RCC 7860 (cell line): ENCODE results near the gene TRIM39.
"Not testable (repeated sequence)": the region's sequence is repeated elsewhere in the genome, so short reads cannot be mapped to it uniquely, and the experiment has no call there.

ENCODE experiments used
- DNase-seq: peaks from one replicate; pipeline ENCODE4 v3.0.0-alpha.2; 2015; ENCODE audit warnings: low spot score
- FAIRE-seq: peaks from 2 replicates; lab custom pipeline; 2012; peaks lifted over from hg19 to GRCh38; lab: Jason Lieb, UNC

TRIM39 gene

DNA sequence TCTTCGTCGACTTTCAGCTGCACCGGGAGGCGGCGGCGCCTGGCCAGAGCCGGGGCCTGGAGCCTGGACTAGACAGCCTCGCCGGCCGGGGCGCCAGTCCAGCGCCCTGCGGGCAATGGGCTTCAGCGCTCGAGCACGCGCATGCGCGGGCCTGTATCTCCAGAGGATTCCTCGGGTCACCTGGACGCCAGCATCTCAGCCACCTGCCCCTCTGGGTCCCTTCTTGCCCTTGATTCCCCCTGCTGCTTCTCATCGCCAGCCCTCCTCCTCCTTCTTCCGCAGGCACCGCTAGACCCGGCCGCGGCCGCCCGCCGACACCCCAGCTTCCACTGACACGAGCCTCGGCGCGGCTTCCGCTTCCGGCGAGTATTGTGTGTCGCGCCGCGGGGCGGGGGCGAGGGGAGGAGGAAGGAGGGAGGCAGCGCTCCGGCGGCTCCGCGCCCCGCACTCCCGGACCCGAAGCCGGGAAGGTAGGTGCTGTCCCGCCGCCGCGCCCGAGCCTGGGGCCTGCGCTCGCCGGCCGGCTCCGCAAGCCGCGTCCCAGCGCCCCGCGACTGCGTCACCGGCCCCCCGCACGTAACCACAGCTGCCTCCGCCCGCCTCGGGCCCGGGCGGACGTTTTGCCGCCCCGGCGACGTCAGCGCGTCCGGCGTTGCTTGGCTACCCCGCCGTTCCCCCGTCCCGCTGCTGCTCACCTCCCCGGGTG is at the start of gene TRIM39:
Gene TRIM39, plus strand, starts transcription at position 402 of the 706 bp plus-strand sequence. CDS start 2,391 bp downstream, outside the sequence.
- DNase-seq: peak; percentile 31
- no peak for FAIRE-seq

DNA sequence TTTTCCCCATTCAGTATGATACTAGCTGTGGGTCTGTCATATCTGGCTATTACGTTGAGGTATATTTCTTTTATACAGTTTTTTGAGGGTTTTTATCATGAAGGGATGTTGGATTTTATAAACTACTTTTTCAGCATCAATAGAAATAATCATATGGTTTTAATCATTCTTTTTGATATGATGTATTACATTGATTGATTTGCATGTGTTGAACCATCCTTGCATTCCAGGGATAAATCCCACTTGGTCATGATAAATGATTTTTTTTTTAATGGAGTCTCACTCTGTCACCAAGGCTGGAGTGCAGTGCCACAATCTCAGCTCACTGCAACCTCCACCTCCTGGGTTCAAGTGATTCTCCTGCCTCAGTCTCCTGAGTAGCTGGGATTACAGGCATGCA is 45.7 kb upstream of the TRIM39 start:
- not testable (repeated sequence) for FAIRE-seq, DNase-seq

DNA sequence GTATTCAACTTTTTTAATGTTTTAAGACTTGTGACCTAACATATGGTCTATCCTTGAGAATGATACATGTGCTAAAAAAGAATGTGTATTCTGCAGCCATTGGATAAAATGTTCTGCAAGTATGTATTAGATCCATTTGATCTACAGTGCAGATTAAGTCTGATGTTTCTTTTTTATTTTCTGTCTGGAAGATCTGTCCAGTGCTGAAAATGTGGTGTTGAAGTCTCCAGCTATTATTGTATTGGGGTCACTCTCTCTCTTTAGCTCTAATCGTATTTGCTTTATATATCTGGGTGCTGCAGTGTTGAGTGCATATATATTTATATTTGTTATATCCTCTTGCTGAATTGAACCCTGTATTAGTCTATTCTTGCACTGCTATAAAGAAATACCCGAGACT is 44.2 kb upstream of the TRIM39 start:
- FAIRE-seq (no peak), DNase-seq (no peak)

DNA sequence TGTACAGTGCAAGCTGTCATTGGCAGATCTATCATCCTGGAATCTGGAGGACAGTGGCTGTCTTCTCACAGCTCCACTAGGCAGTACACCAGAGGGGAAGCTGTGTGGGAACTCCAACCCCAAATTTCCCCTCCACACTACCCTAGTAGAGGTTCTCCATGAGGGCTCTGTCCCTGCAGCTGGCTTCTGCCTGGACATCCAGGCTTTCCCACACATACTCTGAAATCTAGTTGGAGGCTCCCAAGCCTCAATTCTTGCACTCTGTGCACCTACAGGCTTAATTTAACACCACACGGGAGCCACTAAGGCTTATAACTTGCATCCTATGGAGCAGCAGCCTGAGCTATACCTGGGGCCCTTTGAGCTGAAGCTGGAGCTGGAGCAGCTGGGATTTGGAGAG is 43.0 kb upstream of the TRIM39 start:
- FAIRE-seq: no peak
- no peak for DNase-seq

DNA sequence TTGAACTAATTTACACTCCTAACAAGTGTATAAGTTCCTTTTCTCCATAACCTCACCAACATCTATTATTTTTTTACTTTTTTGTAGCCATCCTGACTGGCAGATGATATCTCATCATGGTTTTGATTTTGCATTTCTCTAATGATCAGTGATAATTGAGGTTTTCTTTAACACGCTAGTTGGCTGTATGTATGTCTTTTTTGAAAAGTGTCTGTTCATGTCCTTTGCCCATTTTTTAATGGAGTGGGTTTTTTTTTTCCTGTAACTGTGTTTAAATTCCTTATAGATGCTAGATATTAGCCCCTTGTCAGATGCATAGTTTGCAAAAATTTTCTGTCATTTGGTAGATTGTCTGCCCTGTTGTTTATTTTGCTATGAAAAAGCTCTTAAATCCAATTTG is 39.6 kb upstream of the TRIM39 start:
- DNase-seq (no peak), FAIRE-seq (no peak)

DNA sequence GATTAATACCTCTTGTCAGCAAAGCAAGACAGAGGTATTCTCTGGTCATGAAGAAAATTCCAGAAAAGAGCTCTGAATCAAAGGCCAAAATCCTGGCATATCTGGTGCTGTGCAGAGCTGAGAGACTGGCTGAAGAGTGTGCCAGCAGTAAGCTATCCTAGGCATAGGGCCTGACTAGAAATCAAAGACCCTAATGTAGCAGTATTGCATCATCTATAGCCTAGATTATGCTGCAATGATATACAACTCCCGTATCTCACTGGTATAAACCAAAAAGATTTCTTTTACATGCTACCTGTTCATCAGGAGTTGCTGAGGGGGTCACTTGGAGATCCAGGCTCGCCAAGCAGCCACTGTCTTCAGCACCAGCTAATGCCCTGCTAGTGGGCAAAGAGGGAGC is 30.9 kb upstream of the TRIM39 start:
- FAIRE-seq: no peak
- DNase-seq: no peak

DNA sequence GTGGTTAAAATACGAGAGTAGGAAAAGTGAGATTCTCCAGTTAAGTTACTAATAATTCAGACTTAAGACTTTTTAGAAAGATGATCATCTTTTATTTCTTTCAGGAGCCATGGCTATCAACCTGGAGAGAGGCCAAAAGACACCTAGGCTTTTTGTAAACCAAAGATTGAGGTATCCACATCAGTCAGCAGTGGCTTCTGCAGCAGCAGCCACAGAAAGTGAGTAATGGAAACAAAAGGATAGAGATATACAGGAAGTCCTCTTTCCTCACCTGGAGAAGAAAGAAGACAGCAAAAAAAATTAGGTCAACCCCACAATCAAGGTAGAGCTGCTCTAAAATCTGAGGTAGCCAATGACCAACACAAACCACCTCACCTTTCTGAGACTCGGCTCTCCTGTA is 22.7 kb upstream of the TRIM39 start:
- FAIRE-seq: no peak

DNA sequence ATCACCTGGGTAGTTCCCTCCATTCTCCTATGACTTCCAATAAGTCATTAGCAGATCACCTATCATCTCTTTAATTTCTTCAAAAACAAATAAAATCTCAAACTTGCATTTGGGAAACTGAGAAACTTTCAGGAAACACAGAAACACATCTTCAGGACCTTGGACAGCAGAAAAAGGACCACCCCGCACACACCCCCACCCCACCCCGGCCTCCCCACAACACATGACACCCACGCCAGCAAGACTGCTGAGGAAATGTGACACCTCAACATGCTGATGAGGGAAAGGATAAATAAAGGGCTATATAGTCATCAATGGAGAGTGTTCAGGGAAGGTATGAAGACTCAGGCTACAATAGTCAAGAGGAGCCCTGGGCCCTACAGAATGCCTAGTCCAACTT is 15.6 kb upstream of the TRIM39 start:
- no peak for FAIRE-seq
- no peak for DNase-seq

More for the DNA sequence above, 22.7 kb upstream of the TRIM39 start:
- DNase-seq: no peak

DNA sequence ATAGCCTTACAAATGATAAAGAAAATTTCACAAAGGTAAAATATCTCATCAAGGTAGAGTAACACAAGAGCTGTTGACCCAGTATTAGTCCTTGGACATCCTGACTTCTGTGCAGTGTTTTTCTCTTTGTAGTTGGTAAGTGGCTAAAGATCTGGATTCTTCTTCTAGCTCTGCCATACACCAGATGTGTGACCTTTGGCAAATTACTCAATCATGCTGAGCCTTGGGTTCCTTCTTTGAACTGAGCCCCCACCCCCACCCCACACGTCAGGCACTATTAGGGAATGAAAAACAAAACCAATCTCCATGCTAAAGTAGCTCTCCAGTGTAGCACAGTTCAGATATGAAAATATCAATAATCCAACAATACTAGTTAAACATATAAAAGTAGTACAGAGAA is 15.1 kb upstream of the TRIM39 start:
- FAIRE-seq: no peak

DNA sequence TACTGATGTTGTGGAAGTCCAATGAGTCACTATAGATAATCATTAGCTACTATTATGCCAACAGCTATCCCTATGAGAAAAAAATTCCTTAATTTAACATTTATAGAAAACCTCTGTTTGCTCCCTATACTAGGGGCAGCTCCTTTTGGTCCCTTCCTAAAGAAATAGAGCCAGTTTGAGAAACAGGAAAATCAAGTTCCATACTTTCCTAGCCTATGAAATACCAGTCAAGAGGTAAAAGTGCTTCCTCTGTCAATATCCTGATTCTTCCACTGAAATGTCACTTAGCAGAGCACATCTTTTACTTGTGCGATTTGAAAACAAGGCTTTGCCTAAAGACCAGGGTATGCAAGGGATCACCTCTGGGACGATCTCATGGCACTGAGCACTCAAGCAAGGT is 14.5 kb upstream of the TRIM39 start:
- FAIRE-seq (no peak), DNase-seq (no peak)

More for the DNA sequence above, 15.1 kb upstream of the TRIM39 start:
- no peak for DNase-seq

DNA sequence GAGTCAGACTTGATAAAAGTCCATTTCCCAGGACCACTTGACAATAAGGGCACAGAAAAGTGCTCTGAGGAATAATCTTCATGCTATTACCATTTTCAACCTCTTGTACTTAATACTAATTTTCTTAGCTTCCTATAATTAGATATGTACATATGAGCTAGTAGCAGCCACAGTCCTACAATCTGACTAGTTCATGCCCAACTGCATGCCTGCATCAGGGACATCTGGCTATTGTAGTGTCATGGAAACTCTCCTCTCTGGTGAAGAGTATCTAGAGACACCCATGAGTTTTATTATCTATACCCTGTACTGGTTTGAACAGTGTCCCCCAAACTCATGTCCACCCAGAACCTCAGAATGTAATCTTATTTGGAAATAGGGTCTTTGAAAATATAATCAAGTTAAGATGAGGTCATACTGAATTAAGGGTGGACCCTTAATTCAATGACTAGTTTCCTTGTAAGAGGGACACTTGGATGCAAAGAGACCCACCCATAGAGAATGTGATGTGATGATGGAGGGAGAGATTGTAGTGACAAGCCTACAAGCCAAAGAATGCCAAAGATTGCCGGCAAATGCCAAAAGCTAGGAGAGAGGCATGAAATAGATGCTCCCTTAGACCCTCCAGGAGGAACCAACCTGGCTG is 13.9 kb upstream of the TRIM39 start:
- FAIRE-seq (no peak), DNase-seq (no peak)

DNA sequence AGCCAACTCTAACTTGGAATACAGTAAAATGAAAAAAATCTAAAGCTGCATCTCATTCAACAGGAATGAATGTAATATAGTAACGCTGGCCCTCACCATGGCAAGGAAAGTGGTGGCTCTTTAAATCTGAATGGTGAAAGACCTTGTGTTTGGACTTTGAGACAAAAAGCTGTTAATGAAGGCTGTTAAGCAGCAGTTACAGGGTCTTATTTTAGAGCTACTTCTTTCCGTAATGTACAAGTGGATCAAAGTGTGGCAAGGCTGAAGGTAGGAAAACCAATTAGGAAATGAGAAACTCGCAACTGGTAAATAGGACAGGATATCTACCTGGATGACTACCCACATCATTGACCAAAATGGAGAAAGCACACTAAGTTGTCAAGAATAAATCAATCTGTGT is 11.6 kb upstream of the TRIM39 start:
- no peak for FAIRE-seq

DNA sequence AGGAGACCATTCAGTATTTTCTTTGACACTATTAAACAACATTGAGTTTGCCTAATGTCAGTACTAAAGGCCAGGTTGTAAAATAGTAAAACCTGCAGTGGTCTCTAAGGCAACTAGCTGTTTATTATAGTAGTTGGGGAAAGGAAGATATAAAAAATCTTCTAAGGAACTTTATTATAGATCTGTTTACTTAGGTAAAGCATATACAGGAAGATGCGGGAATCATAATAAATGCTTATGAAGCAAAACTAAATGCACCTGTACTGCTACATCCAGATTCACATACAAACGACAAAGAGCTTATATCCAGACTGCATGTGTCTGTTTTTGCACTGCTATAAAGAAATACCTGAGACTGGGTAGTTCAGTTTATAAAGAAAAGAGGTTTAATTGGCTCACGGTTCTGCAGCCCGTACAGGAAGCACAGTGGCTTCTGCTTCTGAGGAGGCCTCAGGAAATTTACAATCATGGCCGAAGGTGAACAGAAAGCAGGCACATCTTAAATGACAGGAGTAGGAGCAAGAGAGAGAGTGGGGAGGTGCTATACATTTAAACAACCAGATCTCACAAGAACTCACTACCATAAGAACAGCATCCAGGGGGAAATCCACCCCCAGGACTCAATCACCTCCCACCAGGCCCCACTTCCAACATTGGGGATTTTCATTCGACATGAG is 8.7 kb upstream of the TRIM39 start:
- FAIRE-seq (no peak), DNase-seq (no peak)

More for the DNA sequence above, 11.6 kb upstream of the TRIM39 start:
- no peak for DNase-seq

DNA sequence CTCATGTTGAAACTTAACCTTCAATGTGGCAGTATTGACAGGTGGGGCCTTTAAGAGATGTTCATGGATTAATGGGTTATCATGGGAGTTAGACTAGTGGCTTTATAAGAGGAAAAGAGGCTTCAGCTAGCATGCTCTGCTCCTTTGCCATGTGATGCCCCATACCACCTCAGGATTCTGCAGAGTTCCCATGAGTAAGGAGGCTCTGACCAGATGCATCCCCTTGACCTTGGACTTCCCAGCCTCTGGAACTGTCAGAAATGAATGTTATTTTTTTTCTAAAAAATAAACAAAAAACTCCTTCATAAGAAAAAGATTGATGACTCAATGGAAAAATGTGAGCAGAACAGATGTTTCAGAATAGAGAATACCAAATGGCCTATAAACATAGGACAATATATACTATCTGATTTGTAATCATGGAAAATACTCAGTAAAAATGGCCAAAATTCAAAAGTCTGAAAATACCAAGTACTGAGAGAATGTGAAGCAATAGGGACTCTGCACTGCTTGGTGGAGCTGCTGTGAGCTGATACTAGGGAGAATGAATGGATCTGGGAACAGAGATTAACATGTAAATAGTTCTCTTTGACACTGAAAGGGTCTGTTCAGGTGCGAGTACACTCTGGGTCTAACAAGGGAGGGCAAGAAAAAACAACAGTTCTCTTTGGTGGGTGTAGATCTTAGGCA is 7.4 kb upstream of the TRIM39 start:
- no peak for FAIRE-seq

DNA sequence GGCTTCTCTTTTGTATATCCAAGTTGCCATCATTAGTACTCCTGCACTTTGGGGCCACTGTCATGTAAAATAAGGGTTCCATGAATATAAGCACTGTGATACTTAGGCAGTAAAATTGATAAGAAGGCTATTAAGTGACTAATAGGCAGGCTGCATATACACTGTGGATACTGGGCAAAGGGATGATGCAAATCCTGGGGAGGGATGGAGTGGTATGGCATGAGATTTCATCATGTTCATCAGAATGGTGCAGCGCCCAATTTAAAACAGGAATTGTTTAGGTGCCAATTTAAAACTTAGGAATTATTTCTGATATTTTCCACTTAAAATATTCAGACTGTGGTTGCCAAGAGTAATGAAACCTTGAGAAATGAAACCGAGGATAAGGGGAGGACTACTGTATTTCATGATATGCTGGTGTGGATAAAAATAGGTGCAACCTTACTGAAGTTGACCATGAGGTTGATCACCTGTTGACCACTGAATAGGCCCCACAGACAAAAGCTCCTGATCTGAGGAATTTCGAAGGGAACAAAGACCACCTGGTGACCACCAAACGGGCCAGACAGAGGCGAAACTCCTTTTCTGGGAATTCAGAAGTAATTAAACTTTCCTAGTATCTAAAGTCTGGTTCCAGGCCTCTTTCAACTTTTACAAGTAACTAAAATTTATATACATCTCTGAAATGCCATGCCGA is 4.9 kb upstream of the TRIM39 start:
- DNase-seq (no peak), FAIRE-seq (no peak)

More for the DNA sequence above, 7.4 kb upstream of the TRIM39 start:
- DNase-seq: no peak

DNA sequence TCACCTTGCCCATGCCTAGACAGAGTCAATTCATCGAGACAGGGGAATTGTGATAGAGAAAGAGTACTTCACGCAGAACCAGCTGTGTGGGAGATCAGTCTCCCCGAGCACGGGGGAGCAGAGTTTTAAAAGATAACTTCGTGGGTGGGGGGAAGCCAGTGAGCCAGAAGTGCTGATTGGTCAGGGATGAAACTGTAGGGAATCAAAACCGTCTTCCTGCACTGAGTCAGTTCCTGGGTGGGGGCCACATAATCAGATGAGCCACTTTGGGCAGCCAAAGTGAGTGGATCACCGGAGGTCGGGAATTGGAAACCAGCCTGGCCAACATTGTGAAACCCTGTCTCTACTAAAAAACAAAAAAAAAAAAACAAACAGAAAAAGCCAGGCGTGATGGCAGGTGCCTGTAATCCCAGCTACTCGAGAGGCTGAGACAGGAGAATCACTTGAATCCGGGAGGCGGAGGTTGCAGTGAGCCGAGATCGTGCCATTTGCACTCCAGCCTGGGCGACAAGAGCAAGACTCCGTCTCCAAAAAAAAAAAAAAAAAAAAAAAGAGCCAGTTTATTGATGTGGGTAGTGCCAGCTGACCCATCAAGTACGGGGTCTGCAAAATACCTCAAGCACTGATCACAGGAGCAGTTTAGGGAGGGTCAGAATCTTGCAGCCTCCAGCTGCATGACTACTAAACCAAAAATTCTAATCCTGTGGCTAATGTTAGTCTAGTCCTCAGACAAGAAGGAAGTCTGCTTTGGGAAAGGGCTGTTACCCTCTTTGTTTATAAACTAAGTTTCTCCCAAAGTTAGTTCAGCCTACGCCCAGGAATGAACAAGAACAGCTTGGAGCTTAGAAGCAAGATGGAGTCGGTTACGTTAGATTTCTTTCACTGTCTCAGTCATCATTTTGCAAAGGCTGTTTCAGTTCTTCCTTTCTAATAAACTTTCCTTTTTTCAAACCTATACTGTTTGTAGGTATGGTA is 3.9 kb upstream of the TRIM39 start:
- DNase-seq: no peak
- FAIRE-seq: no peak

DNA sequence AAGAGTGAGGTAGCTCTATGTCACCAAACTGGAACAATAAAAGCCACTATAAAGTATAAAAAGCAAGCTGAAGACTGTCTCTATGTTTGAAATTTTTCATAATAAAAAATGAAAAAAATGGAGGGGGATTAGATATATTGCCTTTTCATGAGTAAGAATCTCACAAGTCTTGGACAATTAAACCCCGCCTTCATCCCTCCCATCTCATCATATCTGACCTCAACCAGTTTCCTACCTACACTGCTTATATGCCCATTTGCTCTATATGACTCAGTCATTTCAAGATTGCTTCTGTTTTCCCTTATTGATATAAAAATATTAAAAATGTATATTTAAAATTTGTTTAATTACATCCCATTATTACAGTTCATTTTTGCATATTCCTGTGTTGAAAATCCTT is 2.9 kb upstream of the TRIM39 start:
- DNase-seq (no peak), FAIRE-seq (no peak)

DNA sequence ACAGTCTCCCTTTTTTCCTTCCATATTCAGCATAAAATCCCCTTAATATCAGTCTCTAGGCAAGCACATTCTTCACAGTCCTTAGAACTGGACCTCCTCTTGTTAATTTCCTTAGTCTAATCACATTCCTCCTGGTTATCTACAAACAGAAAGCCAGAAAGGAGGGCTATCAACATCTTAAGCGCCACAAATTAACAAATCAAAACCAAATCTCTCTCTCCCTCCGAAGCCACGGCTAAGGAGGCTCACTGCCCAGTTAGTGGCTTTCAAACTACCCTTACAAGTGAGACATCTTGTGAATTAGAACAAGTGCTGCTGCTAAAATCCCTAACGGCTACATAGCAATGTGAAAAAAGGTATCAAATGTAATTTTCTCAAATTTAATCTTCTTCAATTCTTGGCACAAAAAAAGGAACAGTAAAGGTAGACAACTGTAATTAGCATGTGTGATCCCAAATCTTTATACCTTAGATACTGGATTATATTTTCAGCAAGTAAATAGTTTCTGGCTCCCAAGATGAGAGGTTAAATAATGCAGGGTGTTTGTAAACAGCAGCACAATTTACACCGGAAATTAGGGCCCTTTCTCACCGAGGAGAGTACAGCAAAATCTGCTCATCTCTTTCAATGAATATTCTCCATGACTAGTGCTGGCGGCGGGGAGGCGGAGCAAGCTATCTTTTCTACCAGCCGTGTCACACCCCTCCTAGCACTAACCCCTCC is 1.4 kb upstream of the TRIM39 start:
- FAIRE-seq (no peak), DNase-seq (peak; percentile 43)
